Fibroblast of lung (primary cell): ENCODE data around the gene FCRL5.

Source experiments
- CTCF ChIP-seq, 2 donors: IDR thresholded peaks in 1 of 2; conservative IDR thresholded peaks in 1 of 2; 1 replicate in 1 of 2; 2 replicates in 1 of 2; pipeline ENCODE4 v1.5.1; 2011 to 2012; ENCODE audit warnings: low read length in 2 of 2, control low read depth in 1 of 2, inconsistent platforms in 1 of 2, low read depth in 1 of 2, mild to moderate bottlenecking in 1 of 2
- EZH2 ChIP-seq: IDR thresholded peaks from 2 replicates; pipeline ENCODE4 v1.5.1; 2012; ENCODE audit warnings: low read length, control low read depth, mild to moderate bottlenecking; ENCODE audit errors: missing control alignments

- no peak for TF ChIP-seq CTCF (conservative IDR thresholded peaks at IDR 0.05 in 1 of 2, IDR thresholded peaks at IDR 0.05 in 1 of 2; ENCODE audit: low read depth in 1 of 2, low read length in 2 of 2)
- no peak for TF ChIP-seq EZH2
Observed at GRCh38 chr1:157574836-157575235, 22.5 kb upstream of the FCRL5 start.
